GM21619 (cell line): ENCODE measurements around the gene GPR78.

ENCODE experiments used
- ATAC-seq: cut with Tn5 transposase; IDR thresholded peaks from one replicate; pipeline ENCODE4 v1.9.1; 2021; ENCODE audit not compliant: unreplicated experiment

Gene GPR78

DNA sequence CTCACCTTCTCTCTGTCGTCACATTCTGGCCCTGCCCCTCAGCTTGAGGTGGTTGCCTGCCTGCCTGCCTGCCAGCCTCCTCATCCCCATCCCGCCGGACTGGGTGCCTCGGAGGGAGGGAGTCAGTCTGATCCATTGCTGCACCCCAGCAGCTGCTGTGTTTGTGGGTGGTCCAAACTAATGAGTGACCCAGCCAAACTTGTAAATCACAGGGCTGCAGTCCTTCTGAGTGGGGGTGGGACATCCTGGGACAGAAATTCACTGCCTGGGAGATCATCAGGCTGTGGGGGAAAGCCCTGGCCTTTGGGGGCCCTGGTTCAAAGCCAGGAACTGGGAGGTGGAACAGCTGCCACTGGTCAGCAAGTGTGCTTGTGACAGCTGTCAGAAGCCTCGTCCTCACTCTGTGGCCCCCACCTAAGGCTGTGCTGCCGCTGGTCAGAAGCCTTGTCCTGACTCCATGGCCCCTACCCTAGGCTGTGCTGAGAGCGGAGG, 5.6 kb downstream of the GPR78 start:
- no peak for ATAC-seq

GRCh38 chr4:8586246-8586645, 6.1 kb downstream of the GPR78 start:
- ATAC-seq, result no peak

- no peak for ATAC-seq
These were observed 6.7 kb downstream of the GPR78 start for GRCh38 chr4:8586671-8587468.

GRCh38 chr4:8587469-8588195, 7.4 kb downstream of the GPR78 start:
- no peak for ATAC-seq

GRCh38 chr4:8588196-8588470, 7.9 kb downstream of the GPR78 start:
- no peak for ATAC-seq

DNA sequence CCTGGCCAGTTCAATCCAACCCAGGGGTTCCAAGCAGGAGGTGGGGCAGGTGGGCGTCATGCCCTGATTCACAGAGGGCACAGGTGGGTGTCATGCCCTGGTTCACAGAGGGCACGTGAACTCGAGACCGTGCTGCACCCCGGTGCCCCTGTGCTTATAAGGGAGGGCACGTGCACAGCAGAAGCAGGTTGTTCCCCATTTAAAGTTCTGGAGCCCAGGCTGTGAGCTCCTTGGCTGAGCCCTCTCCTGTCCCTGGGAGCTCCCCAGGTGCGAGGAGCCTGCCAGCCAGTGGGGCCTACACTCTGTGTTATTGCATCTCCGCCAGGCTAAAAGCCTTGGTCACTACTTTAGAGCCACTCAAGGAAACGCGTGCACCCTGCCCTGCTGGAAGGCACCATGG, 9.1 kb downstream of the GPR78 start:
- ATAC-seq, result no peak

DNA sequence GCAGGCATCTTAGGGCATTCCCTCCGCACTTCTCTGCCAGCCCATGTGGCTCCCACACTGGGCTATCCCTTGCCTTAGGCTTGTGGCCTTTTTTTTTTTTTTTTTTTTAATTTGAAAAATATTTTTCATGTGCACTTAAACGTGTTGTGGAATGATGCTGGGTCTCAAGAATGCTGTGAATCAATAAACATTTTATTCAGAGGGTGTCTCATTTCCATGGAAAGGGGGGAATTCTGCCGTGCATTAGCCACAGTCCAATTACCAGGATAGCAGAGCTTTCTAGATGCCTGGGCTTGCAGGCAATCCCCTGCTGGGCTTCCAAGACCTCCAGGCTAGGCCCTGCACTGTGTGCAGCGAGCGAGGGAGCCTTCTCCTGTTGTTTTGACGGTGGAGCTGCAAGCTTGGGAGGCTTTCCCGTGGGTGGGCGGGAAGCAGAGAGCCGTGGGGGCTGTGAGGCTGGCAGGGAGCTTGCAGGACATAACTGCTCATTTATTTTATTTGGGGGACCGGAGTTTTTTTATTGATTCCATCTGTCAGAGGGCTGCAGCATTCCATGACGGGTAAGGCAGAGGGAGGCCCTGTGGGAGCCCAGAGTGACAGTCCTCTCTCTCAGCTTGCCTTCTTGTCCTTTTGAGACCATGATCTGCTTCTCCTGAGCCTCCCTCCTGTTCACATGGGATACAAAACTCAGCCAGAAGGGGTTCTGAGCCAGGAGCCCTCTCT, 9.8 kb downstream of the GPR78 start:
- ATAC-seq, result no peak

DNA sequence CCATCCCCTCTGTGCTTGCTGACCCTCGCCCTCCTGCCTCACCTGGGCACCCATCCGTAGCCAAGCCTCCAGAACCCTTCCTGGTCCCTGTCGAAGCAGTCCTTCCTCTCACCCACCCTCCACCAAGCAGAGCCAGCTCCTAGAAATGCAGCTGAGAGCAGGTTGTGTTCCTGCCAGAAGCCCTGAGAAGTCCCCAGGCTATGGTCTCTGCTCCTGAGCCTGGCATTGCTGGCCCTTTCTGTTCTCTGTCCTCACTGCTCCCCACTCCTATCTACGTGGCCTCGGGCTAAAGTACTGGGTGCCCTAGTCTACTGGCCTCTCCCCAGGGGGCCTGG, 10.3 kb downstream of the GPR78 start:
- no peak for ATAC-seq

GRCh38 chr4:8591114-8591513, 10.9 kb downstream of the GPR78 start:
- ATAC-seq, result no peak

- ATAC-seq, result no peak
These were observed 11.6 kb downstream of the GPR78 start for GRCh38 chr4:8591626-8592365.

DNA sequence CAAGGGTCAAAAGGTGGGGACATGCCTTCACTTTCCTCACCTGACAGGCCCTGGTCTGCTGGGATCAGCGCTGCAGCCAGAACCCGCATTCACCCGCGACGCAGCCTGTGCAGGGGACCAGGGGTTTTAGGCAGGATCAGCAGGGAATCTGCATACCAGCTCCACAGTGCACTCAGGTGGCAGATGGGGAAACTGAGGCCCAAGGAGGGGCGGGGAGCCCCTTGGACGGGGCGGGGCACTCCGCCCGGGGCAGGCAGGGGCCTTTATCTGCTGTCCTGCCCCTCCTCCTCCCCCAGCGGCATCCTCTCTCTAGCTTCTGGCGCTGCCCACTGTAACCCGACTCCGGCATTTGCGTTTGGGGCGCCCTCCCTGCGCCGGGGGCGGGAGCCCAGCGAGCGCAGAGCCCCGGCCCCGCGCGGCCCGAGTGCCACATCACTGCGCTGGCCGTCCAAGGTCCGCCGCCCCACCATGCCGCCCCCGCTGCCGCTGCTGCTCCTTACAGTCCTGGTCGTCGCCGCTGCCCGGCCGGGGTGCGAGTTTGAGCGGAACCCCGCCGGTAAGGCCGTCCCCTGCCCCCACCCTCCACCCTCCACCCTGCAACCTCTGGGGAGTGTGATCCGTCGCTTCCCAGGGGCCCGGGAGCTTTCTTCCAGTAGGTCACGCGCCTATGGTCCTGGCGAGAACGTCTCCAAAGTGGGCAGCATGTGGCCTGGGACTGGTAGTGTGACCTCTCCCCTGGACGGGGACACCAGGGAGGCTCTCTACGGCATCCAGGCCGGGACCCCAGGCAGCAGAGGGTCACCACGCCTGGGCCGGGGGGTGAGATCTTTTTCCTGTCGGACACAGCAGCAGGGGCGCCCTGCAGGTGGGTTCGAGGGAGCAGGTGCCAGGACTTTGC, 12.4 kb downstream of the GPR78 start, which contains the start of gene CPZ:
TSS of gene CPZ (plus strand) at position 400 of the 898 bp plus-strand sequence. CDS start at position 469, 69 bp downstream.
- ATAC-seq, result no peak

GRCh38 chr4:8593264-8594096, 13.3 kb downstream of the GPR78 start:
- ATAC-seq, result no peak

DNA sequence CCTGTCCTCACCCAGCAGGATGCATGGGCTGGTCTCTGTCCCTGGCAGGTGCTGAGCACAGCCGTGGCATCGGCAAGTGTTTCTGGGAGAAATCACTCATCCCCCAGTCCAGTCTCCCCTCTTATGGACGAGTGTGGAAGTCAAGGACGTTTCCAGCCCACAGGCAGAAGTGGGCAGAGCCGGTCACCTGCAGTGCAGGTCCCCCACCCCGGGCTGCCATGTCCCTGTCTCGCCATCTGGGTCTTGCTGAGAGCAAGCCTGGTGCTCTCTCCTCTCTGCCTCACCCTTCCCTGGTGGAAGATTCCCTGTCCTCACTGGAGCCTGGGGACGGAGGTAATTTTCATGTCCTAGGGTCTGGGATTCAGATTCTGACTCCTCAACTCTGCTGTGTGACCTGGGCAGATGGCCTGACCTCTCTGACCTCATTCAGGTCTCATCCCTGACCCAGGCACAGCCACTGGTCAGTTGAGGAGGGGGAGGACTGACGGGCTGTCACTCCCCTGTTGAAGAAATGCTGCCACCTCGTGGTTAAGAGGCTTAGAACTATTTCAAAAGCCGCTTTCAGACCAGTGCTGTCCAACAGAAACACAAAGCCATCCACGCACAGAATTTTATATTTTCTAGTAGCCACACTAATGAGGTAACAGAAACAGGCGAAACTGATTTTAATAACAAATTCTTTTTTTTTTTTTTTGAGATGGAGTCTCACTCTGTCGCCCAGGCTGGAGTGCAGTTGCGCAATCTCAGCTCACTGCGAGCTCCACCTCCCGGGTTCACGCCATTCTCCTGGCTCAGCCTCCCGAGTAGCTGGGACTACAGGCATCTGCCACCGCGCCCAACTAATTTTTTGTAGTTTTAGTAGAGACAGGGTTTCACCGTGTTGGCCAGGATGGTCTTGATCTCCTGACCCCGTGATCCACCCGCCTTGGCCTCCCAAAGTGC, 14.2 kb downstream of the GPR78 start:
- ATAC-seq, result no peak

GRCh38 chr4:8595237-8596087, 15.3 kb downstream of the GPR78 start:
- no peak for ATAC-seq

- ATAC-seq, result no peak
These were observed 16.7 kb downstream of the GPR78 start for GRCh38 chr4:8596891-8597290.

- ATAC-seq, result no peak
These were observed 17.1 kb downstream of the GPR78 start for GRCh38 chr4:8597319-8597718.

DNA sequence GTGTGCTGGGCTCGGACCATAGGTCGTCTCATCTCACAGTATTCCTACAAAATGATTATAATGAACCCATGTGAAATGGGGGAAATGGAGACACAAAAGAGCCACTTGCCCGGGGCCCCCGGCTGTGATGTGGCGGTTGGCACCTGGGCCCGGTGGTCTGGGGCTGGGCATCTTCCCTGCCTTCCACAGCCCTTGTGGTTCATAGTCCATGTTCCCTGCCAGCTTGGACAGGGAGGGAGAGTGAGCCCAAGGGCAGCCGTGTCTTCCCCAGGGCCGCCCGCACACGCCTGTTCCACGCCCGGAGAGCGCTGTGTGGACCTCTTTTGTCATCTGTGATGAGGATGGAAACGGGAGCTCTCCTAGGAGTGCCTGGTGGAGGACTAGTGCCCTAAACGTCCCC, 17.6 kb downstream of the GPR78 start:
- ATAC-seq, result no peak
